ENCODE measurements around the gene RPS6KB1.

DNA sequence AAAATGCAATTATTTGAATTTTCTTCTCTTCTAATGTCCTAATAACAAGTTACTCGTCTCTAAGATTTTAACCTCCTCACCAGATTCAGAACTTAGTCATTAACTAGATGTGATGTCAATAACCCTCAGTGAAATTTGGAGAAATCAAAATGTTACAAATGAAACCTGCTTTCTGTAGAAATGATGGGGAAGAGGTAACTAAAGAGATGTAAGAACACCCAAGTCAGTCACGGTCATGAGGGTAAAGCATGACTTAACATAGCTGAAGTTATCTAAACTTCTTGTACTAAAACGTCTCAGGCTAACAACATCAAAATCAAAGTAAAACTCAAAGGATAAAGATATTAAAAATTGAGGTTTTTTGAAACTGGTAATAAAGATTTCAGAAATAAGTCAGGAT lies 61.9 kb downstream of the RPS6KB1 start:
- TF ChIP-seq, protein P1, sequence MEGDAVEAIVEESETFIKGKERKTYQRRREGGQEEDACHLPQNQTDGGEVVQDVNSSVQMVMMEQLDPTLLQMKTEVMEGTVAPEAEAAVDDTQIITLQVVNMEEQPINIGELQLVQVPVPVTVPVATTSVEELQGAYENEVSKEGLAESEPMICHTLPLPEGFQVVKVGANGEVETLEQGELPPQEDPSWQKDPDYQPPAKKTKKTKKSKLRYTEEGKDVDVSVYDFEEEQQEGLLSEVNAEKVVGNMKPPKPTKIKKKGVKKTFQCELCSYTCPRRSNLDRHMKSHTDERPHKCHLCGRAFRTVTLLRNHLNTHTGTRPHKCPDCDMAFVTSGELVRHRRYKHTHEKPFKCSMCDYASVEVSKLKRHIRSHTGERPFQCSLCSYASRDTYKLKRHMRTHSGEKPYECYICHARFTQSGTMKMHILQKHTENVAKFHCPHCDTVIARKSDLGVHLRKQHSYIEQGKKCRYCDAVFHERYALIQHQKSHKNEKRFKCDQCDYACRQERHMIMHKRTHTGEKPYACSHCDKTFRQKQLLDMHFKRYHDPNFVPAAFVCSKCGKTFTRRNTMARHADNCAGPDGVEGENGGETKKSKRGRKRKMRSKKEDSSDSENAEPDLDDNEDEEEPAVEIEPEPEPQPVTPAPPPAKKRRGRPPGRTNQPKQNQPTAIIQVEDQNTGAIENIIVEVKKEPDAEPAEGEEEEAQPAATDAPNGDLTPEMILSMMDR (IDR thresholded peaks at IDR 0.05; ENCODE audit: poor library complexity, severe bottlenecking): no peak
- TF ChIP-seq POLR2AphosphoS5 (IDR thresholded peaks at IDR 0.05) (no peak), EZH2 (IDR thresholded peaks at IDR 0.05; ENCODE audit: borderline replicate concordance, insufficient read depth, low read length, poor library complexity, severe bottlenecking) (no peak), EP300 (conservative IDR thresholded peaks at IDR 0.05; ENCODE audit: poor library complexity, severe bottlenecking) (no peak), TAF1 (IDR thresholded peaks at IDR 0.05; ENCODE audit: low read depth) (no peak)
- TF ChIP-seq, protein P2, sequence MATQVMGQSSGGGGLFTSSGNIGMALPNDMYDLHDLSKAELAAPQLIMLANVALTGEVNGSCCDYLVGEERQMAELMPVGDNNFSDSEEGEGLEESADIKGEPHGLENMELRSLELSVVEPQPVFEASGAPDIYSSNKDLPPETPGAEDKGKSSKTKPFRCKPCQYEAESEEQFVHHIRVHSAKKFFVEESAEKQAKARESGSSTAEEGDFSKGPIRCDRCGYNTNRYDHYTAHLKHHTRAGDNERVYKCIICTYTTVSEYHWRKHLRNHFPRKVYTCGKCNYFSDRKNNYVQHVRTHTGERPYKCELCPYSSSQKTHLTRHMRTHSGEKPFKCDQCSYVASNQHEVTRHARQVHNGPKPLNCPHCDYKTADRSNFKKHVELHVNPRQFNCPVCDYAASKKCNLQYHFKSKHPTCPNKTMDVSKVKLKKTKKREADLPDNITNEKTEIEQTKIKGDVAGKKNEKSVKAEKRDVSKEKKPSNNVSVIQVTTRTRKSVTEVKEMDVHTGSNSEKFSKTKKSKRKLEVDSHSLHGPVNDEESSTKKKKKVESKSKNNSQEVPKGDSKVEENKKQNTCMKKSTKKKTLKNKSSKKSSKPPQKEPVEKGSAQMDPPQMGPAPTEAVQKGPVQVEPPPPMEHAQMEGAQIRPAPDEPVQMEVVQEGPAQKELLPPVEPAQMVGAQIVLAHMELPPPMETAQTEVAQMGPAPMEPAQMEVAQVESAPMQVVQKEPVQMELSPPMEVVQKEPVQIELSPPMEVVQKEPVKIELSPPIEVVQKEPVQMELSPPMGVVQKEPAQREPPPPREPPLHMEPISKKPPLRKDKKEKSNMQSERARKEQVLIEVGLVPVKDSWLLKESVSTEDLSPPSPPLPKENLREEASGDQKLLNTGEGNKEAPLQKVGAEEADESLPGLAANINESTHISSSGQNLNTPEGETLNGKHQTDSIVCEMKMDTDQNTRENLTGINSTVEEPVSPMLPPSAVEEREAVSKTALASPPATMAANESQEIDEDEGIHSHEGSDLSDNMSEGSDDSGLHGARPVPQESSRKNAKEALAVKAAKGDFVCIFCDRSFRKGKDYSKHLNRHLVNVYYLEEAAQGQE (IDR thresholded peaks at IDR 0.05; ENCODE audit: borderline replicate concordance): no peak

All from neural cell (in vitro differentiated cells).